ENCODE measurements around the gene RBM44.

GRCh38 chr2:237865623-237866041, 67.1 kb downstream of the RBM44 start:
- no peak for TF ChIP-seq CTCF (IDR thresholded peaks at IDR 0.05 in 8 of 11, conservative IDR thresholded peaks at IDR 0.05 in 3 of 11)
- no peak for TF ChIP-seq POLR2A (IDR thresholded peaks at IDR 0.05)

All from spleen (tissue), 7 donors.